SK-N-MC (cell line): ENCODE results near the gene NRROS.

Source experiments
- EZH2 ChIP-seq: fragments of 200-600 bp; sonication (generic); IDR thresholded peaks from one replicate; pipeline ENCODE4 v1.6.1; 2017; ENCODE audit warnings: antibody characterized with exemption
- FOXP2 ChIP-seq: optimal IDR thresholded peaks from 2 replicates; pipeline ENCODE3; 2011; ENCODE audit warnings: mild to moderate bottlenecking, moderate library complexity; ENCODE audit not compliant: insufficient read depth; ENCODE audit errors: extremely low read length, control extremely low read depth
- POLR2AphosphoS5 ChIP-seq: IDR thresholded peaks from 2 replicates; pipeline ENCODE4 v1.6.1; 2012; ENCODE audit warnings: mild to moderate bottlenecking, low read depth, low read length, borderline replicate concordance

GRCh38 chr3:196661400-196661799 is 21.9 kb downstream of the NRROS start:
- TF ChIP-seq EZH2 (no peak), POLR2AphosphoS5 (no peak), FOXP2 (no peak)
